Mucosa of gallbladder (tissue), 1 donor: Measurements from ENCODE around the gene NIN. TPM values are rescaled to one million over a fixed set of nuclear protein-coding genes. Genes with fewer than 3 reads are reported as not detected.

Experiments used
- DNase-seq: peaks from one replicate; pipeline ENCODE4 v3.0.0-alpha.2; 2020; ENCODE audit warnings: low spot score
- total RNA-seq: library from RNA; stranded (reverse); gene quantifications from one replicate; pipeline ENCODE4 v1.2.1, GENCODE V29; 2021
- donor health status: DM: no; HTN: no; CAD: no.

Gene NIN
- total RNA-seq, 1 donor from 2014 or later = 28.3 TPM

DNA sequence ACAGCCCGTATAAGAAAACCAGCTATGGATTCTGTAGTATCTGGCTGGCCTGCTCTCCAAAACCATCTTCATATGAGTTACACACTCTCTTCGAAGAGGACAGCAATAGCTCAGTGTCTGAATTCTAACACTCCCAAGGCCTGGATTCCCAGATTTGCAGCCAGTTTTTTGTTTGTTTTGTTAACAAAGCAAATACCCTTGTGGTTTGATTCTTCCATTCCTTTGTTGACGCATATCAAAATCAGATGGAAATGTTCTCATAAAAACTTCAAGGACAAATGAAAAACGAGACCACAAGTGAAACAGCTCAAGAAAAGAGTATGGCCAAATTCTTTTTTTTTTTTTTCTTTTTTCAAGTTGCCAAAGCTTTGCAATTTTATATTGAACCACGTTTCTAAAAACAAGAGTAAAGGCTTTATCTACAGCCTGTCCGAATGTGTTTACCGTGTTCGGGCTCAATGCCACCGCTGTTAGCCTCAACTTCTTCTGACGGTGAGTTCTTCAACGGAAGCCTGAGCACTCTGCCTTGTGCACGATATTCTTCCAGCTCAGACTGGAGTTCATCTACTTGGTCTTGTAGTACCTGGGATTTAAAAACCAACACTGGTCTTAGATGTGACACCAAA lies 67.5 kb downstream of the NIN start:
- DNase-seq = no peak

GRCh38 chr14:50762931-50763300 lies 68.0 kb downstream of the NIN start:
- DNase-seq = no peak

GRCh38 chr14:50762001-50762930 lies 68.7 kb downstream of the NIN start:
- DNase-seq = no peak

DNA sequence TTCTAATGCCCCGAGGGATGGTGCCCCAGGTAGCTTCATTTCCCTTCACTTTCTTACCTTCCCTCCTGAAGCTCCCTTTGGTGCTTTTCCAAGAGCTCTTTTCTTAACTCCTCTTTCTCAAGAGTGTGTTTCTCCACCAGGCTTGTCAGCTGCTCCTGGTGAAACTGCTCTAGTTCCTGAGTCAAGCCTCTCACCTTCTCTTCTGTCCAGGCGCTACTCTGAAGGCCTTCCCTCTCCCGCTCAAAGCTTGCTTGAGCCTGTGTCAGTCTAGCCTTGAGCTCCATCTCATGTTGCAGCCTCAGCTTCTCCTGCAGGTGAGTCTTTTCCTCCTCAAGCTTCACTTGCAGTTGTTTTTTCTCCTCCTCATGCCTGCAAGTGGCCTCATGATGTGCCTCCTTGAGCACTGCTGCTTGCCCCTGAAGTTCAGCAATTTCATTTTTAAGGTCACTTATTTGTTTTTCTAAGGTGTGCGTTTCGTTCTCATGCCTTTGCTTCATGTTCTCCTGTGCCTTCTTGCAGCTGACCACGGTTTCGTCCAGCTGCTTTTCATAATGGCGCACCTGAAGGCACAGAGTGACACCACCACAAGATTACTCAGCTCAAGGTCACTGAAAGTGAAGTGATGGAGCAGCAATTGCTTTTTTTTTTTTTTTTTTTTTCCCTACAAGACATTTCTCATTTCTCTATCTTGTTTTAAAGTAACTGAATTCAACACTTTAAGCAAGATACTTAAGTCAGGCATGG lies 71.0 kb downstream of the NIN start:
- DNase-seq = no peak

DNA sequence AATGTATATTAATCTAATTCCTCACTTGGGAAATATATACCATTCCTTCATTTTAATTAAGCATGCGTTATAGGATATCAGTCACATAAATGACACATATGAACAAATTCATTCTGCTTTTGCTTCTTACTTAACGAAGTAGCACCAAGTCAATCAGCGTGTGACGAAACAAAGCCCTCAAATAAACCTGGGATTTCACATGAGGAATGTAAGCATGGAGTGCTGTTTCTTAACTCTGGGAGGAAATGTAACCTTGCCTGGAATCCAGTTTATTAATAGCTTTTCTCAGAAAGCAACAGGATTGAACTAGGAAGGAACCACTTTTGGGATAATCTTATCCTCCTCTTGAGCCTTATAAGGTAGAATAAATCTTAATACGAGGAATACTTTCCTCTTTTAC lies 72.0 kb downstream of the NIN start:
- DNase-seq = no peak

DNA sequence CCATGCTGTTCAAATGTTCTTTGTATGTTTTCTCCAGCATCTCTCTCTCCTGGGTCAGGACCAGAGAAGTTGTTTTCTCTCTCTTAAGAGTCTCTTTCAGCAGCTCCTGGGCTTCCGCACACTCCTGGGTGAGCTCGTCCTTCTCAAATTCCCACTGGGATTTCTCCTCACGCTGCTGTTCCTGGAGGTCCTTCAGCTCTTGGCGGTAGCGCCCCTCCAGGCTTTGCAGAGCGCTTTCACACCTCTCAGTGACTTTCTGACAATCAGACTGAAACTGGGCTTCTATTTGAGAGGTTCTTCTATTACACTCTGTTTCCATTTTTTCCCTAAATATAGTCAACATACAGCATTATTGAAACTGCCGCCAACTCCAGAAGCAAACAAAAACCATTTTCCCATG lies 72.7 kb downstream of the NIN start:
- no peak for DNase-seq

GRCh38 chr14:50757702-50758101 lies 73.3 kb downstream of the NIN start:
- no peak for DNase-seq

- no peak for DNase-seq
Measured at GRCh38 chr14:50756300-50756699, 74.7 kb downstream of the NIN start.

DNA sequence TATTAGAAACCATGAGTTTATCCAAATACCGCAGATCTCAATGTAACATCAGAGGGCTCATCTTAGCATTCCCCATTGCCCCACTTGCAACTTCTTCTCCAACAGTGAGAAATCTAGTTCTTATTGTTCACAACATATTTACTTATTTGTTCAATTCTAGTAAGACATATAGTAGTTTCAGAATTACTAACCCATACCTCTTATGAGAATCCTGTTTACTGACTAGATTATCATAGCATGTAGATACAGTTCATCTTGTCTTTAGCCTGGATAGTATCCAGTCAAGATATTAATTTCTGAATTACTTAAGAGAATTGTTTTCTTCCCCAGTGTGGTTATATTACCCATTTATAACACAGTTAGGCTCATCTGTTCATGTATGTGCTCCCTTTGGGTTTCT lies 80.6 kb downstream of the NIN start:
- DNase-seq = no peak

GRCh38 chr14:50745401-50746058 lies 85.4 kb downstream of the NIN start:
- DNase-seq = no peak

DNA sequence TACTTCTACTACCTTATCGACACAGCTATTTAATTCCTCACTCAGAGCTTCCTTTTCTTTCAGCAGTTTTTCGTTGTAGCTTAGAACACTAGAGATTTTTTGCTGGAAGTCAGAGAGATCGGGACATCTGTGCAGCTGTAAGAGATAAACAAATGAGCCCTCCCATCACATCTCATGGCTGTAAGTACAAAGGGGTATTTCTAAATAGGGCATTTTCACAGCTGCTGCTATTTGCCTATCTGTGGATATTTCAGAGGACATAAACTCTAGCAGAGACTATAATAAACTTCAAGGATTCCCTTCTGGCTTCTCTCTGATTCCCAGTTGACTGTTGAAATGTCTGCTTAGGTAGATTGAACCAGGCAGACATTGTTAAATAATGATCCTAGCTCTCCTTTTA lies 86.7 kb downstream of the NIN start:
- no peak for DNase-seq

DNA sequence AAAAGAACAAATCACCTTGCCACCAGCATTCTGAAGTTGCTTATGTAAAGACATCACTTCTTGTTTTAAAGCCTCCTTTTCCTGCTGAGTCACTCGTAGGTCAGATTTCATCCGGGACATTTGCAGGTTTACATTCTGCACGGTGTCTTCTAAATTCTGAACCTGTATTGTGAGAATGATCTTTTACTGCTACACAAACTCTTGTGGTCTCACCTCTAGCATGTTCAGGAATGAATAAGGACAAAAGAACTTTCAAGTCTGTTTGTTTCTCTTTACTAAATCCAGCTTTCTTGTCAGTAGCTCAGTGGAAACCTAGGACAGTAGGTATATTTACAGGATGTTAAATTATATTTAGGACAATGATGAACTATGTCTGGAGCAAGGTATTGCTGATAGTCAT lies 89.4 kb downstream of the NIN start:
- DNase-seq = no peak

GRCh38 chr14:50740856-50741255 lies 90.1 kb downstream of the NIN start:
- DNase-seq = no peak

DNA sequence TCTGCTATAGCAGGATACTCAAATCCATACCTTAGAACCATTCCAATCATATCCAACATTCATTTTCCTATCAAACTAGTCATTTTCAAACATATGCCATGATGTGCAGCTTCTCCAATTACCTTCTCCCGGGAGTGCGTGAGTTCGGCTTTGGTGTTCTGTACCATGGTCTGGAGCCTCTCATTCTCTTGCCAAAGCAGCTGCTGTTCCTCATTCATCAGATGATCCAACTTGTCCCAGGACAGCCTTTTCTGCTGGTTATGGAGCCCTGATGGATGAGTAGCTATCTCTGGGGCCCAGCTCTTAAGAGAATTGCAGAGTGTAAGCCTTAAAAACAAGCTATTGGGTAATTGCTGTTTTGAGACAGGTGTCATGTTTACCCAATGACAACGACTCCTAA lies 91.8 kb downstream of the NIN start:
- DNase-seq = no peak

GRCh38 chr14:50736932-50737419 lies 94.0 kb downstream of the NIN start:
- no peak for DNase-seq

DNA sequence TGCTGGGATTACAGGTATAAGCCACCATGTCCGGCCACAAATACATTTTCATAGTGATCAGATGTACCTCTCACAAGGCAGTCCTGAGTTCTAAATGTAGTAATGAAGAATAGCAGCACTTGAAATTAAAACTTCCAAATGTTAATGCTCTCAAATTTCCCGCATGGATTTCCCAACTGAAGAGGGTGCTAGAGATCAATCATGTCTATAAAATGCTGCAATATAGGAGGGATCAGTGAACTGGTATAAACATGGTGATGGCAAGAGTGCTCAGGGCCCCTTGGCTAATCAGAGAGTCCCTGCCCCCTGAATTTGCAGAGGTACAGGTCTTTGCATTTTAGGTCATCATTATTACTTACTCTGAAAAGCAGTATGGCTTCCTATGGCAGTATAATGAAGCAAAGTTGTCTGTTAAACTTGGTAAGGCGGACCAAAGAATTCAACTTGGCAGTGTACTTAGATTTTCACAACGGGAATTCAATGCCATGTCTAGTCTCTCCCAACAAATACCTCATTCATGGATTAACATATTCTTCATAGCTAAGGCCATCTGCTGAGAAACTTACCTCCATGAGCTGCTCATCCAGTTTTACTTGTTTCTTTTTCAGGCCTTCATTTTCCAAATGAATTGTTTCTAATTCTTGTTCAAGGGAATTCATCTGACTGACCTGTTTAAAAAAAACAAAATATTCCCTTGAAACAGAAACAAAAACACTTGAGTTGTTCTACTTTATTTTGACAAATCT lies 95.8 kb downstream of the NIN start:
- DNase-seq = no peak

DNA sequence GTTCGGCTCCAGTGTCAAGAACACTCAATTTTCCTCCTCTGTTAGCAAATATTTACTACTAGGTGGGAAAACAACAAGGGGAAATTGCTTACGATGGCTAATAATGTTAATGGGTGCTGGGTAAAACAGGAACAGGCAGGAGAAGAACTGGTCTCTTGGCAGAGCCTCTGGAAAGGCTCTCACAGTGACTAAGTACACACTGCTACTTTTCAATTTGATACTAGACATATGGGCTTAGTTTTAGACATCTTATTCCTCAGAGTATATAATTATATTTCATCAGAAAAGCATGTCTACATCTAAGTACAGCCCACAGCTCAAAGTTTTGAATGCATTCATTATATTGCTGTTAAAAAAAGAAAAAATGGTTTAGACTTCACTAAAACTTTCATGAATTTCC lies 97.5 kb downstream of the NIN start:
- DNase-seq = no peak

GRCh38 chr14:50728836-50729235 lies 102.1 kb downstream of the NIN start:
- no peak for DNase-seq

DNA sequence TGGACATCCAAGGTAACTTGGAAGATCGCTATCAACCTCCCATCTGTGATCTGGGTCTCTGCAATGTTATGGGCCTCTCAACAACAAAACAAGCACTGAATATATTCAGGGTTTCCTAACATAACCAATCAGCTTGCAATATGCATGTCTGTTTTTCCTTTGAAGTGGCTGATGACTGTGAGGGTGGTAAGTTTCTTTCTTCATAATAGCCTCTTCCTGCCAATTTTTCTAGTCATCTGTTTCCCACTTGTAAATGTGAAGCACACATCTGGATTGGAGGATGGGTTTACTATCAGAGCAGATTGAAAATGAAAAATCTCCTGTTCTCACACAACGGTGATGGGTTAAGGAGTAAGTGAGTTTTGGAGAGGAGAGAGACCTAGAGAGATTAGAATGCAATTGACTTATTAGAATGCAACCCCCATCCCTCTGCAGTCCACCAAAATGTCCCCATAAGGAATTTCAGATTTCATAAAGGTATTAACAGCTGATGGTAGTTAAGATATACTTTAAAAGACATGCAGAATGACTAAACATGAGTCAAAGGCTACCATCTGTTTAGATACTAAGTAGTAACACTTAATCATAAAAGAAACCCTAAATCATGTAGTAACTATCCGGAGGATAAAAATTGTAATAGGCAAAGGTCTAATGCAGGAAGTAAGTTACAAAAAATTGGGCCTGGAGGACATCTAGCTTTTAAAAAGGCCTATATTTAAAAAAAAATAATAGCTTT lies 104.4 kb downstream of the NIN start:
- DNase-seq = no peak

DNA sequence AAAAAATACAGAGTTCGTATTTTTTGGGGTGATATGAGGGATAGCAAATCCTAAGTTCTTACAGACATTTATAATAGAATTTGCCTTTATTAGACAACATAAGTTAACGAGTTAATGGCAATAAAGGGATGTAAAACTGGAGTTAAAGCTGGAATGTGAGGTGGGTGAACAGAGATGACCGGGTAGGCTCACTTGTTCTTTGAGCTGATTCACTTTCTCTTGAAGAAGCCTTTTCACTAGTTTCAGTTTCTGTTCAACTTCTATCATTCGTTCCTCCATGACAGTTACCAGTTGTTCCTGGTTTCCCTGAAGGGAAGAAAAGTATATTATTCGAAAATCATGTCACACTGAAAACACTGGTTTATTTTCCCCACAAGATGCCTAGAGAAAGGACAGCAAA lies 105.2 kb downstream of the NIN start:
- no peak for DNase-seq
